GM10266 (cell line): ENCODE data around the gene ELL.

ENCODE experiments used
- DNase-seq: peaks from one replicate; pipeline ENCODE4 v3.0.0; 2012; ENCODE audit errors: extremely low spot score
- TF ChIP-seq, protein P1 (sequence below): IDR thresholded peaks from 2 replicates; pipeline ENCODE4 v1.5.1; 2012; ENCODE audit warnings: mild to moderate bottlenecking, low read depth; ENCODE audit not compliant: control insufficient read depth, insufficient read depth; ENCODE audit errors: missing control alignments

The ELL gene

DNA sequence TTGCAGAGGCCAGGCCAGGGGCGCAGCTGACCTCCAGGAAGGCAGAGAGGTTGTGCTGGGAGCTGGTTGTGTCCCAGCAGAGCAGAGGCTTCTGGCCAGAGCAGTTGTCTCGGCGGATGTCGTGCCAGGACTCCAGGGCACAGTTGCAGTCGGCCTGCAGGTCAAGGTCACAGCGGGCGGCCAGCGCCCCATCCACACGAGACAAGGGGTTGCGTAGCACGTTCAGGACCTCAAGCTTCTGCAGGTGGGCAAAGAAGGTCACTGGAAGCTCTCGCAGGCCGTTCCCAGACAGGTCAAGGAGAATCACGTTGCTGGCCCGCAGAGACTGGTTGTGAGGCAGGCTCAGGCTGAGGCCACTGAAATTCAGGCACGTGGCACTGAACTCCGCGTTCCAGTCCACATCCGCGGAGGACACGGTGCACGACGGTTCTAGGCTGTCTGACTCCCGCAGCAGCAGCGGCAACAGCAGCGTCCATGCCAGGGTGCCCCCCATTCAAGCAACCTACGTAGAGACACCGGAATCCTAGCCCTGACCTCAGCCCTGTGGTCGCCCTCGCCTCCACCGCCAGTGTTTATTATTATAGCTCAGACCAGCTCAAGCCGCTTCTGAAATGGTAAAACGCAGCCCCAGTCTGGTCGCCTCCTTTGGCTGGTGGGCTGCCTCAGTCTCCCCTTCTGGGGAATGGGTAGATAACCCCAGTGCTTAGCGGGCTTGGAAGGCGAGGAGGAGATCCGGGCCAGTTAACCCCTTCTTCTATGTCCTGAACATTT is 125.2 kb downstream of the ELL start:
- TF ChIP-seq, protein P1, sequence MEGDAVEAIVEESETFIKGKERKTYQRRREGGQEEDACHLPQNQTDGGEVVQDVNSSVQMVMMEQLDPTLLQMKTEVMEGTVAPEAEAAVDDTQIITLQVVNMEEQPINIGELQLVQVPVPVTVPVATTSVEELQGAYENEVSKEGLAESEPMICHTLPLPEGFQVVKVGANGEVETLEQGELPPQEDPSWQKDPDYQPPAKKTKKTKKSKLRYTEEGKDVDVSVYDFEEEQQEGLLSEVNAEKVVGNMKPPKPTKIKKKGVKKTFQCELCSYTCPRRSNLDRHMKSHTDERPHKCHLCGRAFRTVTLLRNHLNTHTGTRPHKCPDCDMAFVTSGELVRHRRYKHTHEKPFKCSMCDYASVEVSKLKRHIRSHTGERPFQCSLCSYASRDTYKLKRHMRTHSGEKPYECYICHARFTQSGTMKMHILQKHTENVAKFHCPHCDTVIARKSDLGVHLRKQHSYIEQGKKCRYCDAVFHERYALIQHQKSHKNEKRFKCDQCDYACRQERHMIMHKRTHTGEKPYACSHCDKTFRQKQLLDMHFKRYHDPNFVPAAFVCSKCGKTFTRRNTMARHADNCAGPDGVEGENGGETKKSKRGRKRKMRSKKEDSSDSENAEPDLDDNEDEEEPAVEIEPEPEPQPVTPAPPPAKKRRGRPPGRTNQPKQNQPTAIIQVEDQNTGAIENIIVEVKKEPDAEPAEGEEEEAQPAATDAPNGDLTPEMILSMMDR: no peak
- no peak for DNase-seq

DNA sequence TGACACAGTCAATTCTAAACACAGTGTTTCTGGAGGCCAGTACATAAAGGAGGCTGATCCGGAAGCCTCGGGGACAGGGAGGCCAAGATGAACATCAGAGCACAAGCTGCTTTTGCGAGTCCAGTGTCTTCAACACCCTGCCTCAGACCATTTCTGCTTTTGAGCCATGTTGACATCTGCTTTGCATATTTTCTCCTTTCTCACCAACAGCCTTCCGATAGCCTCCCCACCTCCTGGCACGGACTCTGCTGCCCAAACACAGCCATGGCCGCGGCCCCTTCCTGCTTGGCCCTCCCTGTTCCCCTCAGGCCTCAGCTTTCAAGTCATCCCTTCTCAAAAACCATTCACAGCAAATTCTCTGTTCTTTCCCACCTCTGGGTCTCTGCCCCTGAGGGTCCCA is 128.0 kb downstream of the ELL start:
- TF ChIP-seq, protein P1: no peak

DNA sequence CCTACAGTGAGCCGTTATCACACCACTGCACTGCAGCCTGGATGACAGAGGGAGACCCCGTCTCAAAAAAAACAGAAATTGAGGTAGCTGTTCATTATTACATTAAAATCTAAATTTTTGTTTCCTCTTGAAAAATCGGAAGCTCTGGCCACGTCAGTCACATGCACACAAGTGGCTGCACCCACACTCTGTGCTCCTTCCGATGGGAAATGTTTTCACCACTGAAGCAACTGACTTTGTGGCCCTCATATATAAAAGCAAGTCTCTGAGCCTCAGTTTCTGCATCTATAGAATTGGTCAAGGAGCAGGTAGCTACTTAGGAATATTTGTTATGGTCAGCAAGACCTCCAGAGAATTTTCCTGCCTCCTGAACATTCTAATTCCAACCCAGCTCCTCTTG is 128.9 kb downstream of the ELL start:
- no peak for DNase-seq
- TF ChIP-seq, protein P1: no peak

More for the DNA sequence above, 128.0 kb downstream of the ELL start:
- no peak for DNase-seq
